ENCODE results near the gene CFAP54. TPM values are rescaled to one million over a fixed set of nuclear protein-coding genes. Genes with fewer than 3 reads are reported as not detected.

The CFAP54 gene
- total RNA-seq, 1 donor from 2014 or later, result 1.7 TPM

DNA sequence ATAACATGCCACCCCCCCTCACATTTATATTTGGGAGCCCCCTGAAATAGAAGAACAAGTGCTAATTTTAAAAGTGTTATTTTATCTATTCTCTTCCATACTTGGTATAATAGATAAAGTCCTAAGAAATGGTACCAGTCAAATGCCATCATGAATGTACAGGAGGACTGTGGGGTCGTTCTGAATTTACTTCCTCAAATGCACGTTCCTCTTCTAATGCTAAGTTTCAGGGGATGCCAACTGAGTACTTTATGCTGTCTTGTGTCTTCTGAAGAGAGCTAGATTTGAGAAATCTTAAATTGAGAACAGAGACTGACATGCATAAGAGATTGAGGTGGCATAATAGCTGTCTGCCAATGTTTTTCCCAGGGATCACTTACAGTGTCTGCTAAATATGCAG lies 59.0 kb downstream of the CFAP54 start:
- no peak overlapping the region for H3K4me3 ChIP-seq
- intact Hi-C loops (cut with DNase I), result no loop called here
- H3K9me3 ChIP-seq, result no peaks in the 10 kb centered on the region
- no peak for DNase-seq (ENCODE audit: extremely low spot score in 2 of 2)
- H3K4me1 ChIP-seq, result no peaks in the 10 kb centered on the region
- no peaks in the 10 kb centered on the region for H3K27me3 ChIP-seq
- no peaks in the 10 kb centered on the region for H3K36me3 ChIP-seq
- no peak overlapping the region for H3K27ac ChIP-seq
- no peak for TF ChIP-seq POLR2AphosphoS5 (IDR thresholded peaks at IDR 0.05; ENCODE audit: insufficient read depth in 1 of 2, low read depth in 1 of 2)

DNA sequence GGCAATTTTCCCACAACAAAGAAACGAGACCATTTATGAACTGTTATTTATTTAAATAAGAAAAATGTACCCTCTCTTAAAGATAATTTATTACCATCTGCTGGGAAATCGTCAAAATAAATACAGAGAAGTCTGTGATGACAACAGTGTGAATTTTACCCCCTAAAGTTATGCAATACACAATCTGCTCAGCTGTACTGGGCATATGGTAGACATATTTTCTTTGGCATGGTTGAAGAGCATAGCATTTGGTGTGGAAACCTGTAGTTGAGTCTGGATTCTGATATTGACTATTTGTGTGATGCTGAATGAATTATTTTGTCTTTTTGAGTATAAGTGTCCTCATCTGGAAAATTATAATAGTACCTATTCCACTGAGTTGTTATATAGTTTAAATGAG lies 60.0 kb downstream of the CFAP54 start:
- TF ChIP-seq, protein P1, sequence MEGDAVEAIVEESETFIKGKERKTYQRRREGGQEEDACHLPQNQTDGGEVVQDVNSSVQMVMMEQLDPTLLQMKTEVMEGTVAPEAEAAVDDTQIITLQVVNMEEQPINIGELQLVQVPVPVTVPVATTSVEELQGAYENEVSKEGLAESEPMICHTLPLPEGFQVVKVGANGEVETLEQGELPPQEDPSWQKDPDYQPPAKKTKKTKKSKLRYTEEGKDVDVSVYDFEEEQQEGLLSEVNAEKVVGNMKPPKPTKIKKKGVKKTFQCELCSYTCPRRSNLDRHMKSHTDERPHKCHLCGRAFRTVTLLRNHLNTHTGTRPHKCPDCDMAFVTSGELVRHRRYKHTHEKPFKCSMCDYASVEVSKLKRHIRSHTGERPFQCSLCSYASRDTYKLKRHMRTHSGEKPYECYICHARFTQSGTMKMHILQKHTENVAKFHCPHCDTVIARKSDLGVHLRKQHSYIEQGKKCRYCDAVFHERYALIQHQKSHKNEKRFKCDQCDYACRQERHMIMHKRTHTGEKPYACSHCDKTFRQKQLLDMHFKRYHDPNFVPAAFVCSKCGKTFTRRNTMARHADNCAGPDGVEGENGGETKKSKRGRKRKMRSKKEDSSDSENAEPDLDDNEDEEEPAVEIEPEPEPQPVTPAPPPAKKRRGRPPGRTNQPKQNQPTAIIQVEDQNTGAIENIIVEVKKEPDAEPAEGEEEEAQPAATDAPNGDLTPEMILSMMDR (IDR thresholded peaks at IDR 0.05), result no peak
- TF ChIP-seq POLR2AphosphoS5 (IDR thresholded peaks at IDR 0.05; ENCODE audit: insufficient read depth in 1 of 2, low read depth in 1 of 2) (no peak), POLR2A (IDR thresholded peaks at IDR 0.05) (no peak)
- Histone ChIP-seq H3K9me3 (no peaks in the 10 kb centered on the region), H3K36me3 (no peaks in the 10 kb centered on the region), H3K27me3 (no peaks in the 10 kb centered on the region), H3K4me1 (no peaks in the 10 kb centered on the region), H3K4me3 (no peak overlapping the region), H3K27ac (no peak overlapping the region)
- DNase-seq (ENCODE audit: extremely low spot score in 2 of 2), result no peak
- intact Hi-C loops (cut with DNase I), result no loop called here

DNA sequence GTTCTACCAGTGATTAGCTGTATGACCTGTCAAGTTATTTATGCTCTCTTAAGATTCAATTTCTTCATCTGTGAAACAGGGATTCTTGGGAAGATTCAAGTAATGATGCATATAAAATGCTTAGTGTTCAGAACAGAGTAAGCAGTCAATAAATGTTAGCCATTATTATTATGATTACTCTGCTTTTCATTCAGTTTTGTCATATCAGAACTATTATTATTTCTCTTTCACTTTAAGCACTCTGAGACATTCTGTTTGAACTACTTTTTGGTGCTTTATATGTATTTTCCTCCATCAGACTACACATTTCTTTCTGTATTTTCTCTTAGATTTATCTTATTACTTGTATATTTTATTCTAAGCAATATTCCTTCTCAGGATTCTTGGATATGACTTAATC lies 81.2 kb downstream of the CFAP54 start:
- TF ChIP-seq, protein P1 (IDR thresholded peaks at IDR 0.05), result no peak
- TF ChIP-seq POLR2A (IDR thresholded peaks at IDR 0.05), result no peak
- TF ChIP-seq POLR2AphosphoS5 (IDR thresholded peaks at IDR 0.05; ENCODE audit: insufficient read depth in 1 of 2, low read depth in 1 of 2), result no peak
- Histone ChIP-seq H3K4me1 (no peaks in the 10 kb centered on the region), H3K27ac (no peak overlapping the region), H3K9me3 (no peaks in the 10 kb centered on the region), H3K4me3 (no peak overlapping the region), H3K36me3 (no peaks in the 10 kb centered on the region), H3K27me3 (no peaks in the 10 kb centered on the region)
- intact Hi-C loops (cut with DNase I), result no loop called here
- DNase-seq (ENCODE audit: extremely low spot score in 2 of 2), result no peak

DNA sequence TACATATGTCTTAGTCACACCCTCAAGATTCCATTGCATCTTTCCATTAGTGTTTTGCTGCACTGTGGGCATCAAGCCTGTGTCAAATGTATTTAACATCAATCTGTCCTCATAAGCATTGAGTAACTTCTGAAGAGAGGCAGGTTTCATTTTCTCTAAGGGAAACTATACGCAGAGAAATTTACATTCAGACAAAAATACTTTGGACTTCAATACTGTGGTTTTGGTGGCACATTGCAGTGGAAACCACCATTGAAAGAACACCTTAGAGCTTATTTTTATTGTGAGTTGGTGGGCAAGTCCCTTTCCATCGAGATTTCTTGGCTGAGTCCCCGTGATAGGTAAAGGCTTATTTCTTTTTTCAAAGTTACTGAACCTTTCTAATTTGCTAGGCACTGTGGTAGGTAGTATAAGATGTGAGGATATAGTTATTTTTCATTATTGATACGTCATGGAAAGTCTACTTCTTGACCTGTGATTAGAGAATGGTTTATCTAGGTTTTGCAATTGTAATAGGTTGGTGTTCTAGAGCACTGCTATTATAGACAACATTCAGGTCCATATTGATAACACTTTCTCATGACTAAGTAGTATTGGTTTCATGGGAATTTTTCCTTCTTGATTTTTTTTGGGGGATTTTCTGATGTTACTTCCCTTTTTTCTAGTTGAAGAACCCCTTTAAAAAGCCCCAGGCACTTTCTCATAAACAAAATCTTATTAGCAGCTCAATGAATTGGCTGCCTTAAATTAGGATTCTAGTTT lies 81.9 kb downstream of the CFAP54 start:
- Histone ChIP-seq H3K9me3 (no peaks in the 10 kb centered on the region), H3K27me3 (no peaks in the 10 kb centered on the region), H3K27ac (no peak overlapping the region), H3K36me3 (no peaks in the 10 kb centered on the region), H3K4me3 (no peak overlapping the region), H3K4me1 (no peaks in the 10 kb centered on the region)
- no peak for DNase-seq (ENCODE audit: extremely low spot score in 2 of 2)
- TF ChIP-seq, protein P1 (IDR thresholded peaks at IDR 0.05), result no peak
- TF ChIP-seq POLR2A (IDR thresholded peaks at IDR 0.05), result no peak
- no peak for TF ChIP-seq POLR2AphosphoS5 (IDR thresholded peaks at IDR 0.05; ENCODE audit: insufficient read depth in 1 of 2, low read depth in 1 of 2)
- intact Hi-C loops (cut with DNase I), result no loop called here

DNA sequence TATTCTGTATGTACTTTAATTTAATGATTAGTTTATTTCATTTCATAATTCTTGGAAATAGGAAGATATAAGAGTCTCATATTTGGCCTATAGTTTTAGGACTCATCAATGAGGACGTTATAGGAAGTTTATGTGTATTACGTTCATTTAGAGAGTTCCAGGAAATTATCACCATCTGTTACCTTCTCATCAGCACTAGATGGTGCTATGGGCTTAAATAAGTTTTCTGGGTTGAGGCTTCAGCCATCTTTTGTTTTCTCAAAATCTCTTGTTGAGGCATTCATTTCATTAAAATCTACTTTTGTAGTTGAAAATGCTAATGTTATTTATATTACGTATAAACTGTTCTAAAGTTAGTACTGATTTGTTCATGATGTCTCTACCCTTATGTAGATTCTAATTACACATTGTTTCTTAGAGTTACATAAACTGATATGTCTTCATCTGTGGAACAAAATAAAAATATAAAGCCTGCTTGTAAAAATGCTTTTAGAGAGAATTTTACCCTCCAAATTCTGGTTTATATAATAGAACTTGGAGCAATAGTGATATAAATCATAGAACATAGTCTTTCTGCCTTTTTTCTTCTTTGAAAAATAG lies 89.2 kb downstream of the CFAP54 start:
- no peaks in the 10 kb centered on the region for H3K9me3 ChIP-seq
- TF ChIP-seq POLR2AphosphoS5 (IDR thresholded peaks at IDR 0.05; ENCODE audit: insufficient read depth in 1 of 2, low read depth in 1 of 2), result no peak
- TF ChIP-seq, protein P1 (IDR thresholded peaks at IDR 0.05), result peak in 2 of 3 experiments; percentile 14 to 46
- H3K36me3 ChIP-seq, result no peaks in the 10 kb centered on the region
- intact Hi-C loops (cut with DNase I), result no loop called here
- no peaks in the 10 kb centered on the region for H3K4me1 ChIP-seq
- H3K27me3 ChIP-seq, result no peaks in the 10 kb centered on the region
- H3K4me3 ChIP-seq, result no peak overlapping the region
- no peak overlapping the region for H3K27ac ChIP-seq
- no peak for DNase-seq (ENCODE audit: extremely low spot score in 2 of 2)
